HEK293 (cell line): ENCODE measurements around the gene SLC32A1.

Experiments used
- CTCF ChIA-PET: fragments of 350-600 bp; formaldehyde crosslinking; extraction: SDS; loops from one replicate; lab custom pipeline; 2021; ENCODE audit warnings: antibody characterized with exemption; lab: Yijun Ruan, JAX
- POLR2A ChIA-PET: fragments of 300-600 bp; formaldehyde crosslinking; extraction: SDS; loops from one replicate; lab custom pipeline; 2020; ENCODE audit warnings: antibody characterized with exemption, inconsistent platforms; lab: Yijun Ruan, JAX
- H3K27ac ChIP-seq: fragments of 200-500 bp; sonication (Bioruptor generic); 2 replicates; pipeline ENCODE4 v1.5.1; 2014; ENCODE audit warnings: low read depth, low read length, control low read depth, inconsistent platforms; ENCODE audit errors: extremely low read depth
- H3K36me3 ChIP-seq, 2 experiments: fragments of 200-500 bp in 1 of 2; sonication (Bioruptor generic) in 1 of 2; 1 replicate in 1 of 2; 2 replicates in 1 of 2; pipeline ENCODE4 v1.5.1; 2014 to 2017; ENCODE audit warnings: inconsistent platforms in 2 of 2, low read length in 2 of 2; ENCODE audit not compliant: control insufficient read depth in 2 of 2, insufficient read depth in 1 of 2
- H3K4me1 ChIP-seq: fragments of 200-500 bp; sonication (Bioruptor generic); 2 replicates; pipeline ENCODE4 v1.5.1; 2014; ENCODE audit warnings: mild to moderate bottlenecking, low read length, inconsistent platforms; ENCODE audit not compliant: control insufficient read depth, insufficient read depth
- H3K4me3 ChIP-seq: 2 replicates; pipeline ENCODE4 v1.5.1; 2011; ENCODE audit warnings: low read depth, mild to moderate bottlenecking, control low read depth, low read length, moderate library complexity
- H3K9me3 ChIP-seq: fragments of 200-500 bp; sonication (Bioruptor generic); 2 replicates; pipeline ENCODE4 v1.5.1; 2014; ENCODE audit warnings: low read depth, low read length, inconsistent platforms; ENCODE audit not compliant: control insufficient read depth, insufficient read depth
- FEZF1 ChIP-seq: fragments of 450-650 bp; formaldehyde crosslinking; IDR thresholded peaks from 2 replicates; pipeline ENCODE4 v1.5.1; 2016; ENCODE audit warnings: missing biosample characterization, missing genetic modification characterization
- GLI4 ChIP-seq: fragments of 450-650 bp; formaldehyde crosslinking; IDR thresholded peaks from 2 replicates; pipeline ENCODE4 v1.5.1; 2016; ENCODE audit warnings: missing biosample characterization, missing genetic modification characterization
- GLIS1 ChIP-seq: fragments of 450-650 bp; formaldehyde crosslinking; IDR thresholded peaks from 2 replicates; pipeline ENCODE4 v1.5.1; 2016; ENCODE audit warnings: missing biosample characterization, missing genetic modification characterization
- HOXA7 ChIP-seq: sonication (generic); formaldehyde crosslinking; IDR thresholded peaks from 2 replicates; pipeline ENCODE4 v1.8.1; 2022; ENCODE audit warnings: missing genetic modification reagents, borderline replicate concordance
- KLF1 ChIP-seq: fragments of 450-650 bp; formaldehyde crosslinking; IDR thresholded peaks from 2 replicates; pipeline ENCODE4 v1.5.1; 2016; ENCODE audit warnings: missing biosample characterization, missing genetic modification characterization
- KLF8 ChIP-seq: fragments of 450-650 bp; formaldehyde crosslinking; IDR thresholded peaks from 2 replicates; pipeline ENCODE4 v1.5.1; 2016; ENCODE audit warnings: missing biosample characterization, missing genetic modification characterization
- PRDM1 ChIP-seq: fragments of 450-650 bp; formaldehyde crosslinking; IDR thresholded peaks from 2 replicates; pipeline ENCODE4; 2016; ENCODE audit warnings: missing biosample characterization, missing genetic modification characterization
- REPIN1 ChIP-seq: fragments of 450-650 bp; formaldehyde crosslinking; IDR thresholded peaks from 2 replicates; pipeline ENCODE4 v1.5.1; 2017; ENCODE audit warnings: missing biosample characterization, missing genetic modification characterization, low read depth
- TRIM28 ChIP-seq: IDR thresholded peaks from 2 replicates; pipeline ENCODE4 v1.6.1; 2011; ENCODE audit warnings: low read length, control low read depth, borderline replicate concordance
- YY2 ChIP-seq: fragments of 450-650 bp; formaldehyde crosslinking; IDR thresholded peaks from 2 replicates; pipeline ENCODE4 v1.5.1; 2016; ENCODE audit warnings: missing biosample characterization, missing genetic modification characterization
- ZBTB48 ChIP-seq: fragments of 450-650 bp; formaldehyde crosslinking; IDR thresholded peaks from 2 replicates; pipeline ENCODE4 v1.5.1; 2016; ENCODE audit warnings: missing biosample characterization, missing genetic modification characterization
- ZFHX2 ChIP-seq: fragments of 450-650 bp; formaldehyde crosslinking; conservative IDR thresholded peaks from 2 replicates; pipeline ENCODE4 v1.5.1; 2016; ENCODE audit warnings: missing biosample characterization, missing genetic modification characterization
- ZNF132 ChIP-seq: fragments of 450-650 bp; formaldehyde crosslinking; IDR thresholded peaks from 2 replicates; pipeline ENCODE4 v1.5.1; 2017; ENCODE audit warnings: missing biosample characterization, missing genetic modification characterization, borderline replicate concordance
- ZNF324 ChIP-seq: fragments of 450-650 bp; formaldehyde crosslinking; IDR thresholded peaks from 2 replicates; pipeline ENCODE4 v1.5.1; 2016; ENCODE audit warnings: missing biosample characterization, missing genetic modification characterization
- ZNF529 ChIP-seq: fragments of 450-650 bp; formaldehyde crosslinking; IDR thresholded peaks from 2 replicates; pipeline ENCODE4 v1.5.1; 2017; ENCODE audit warnings: missing genetic modification characterization, missing biosample characterization; ENCODE audit not compliant: insufficient replicate concordance
- ZNF621 ChIP-seq: fragments of 450-650 bp; formaldehyde crosslinking; IDR thresholded peaks from 2 replicates; pipeline ENCODE4 v1.5.1; 2017; ENCODE audit warnings: missing biosample characterization, missing genetic modification characterization
- ZNF768 ChIP-seq: fragments of 450-650 bp; formaldehyde crosslinking; IDR thresholded peaks from 2 replicates; pipeline ENCODE4 v1.5.1; 2018; ENCODE audit warnings: missing biosample characterization, mild to moderate bottlenecking, missing genetic modification characterization
- TF ChIP-seq, protein P1 (sequence below): fragments of 450-650 bp; formaldehyde crosslinking; IDR thresholded peaks from 2 replicates; pipeline ENCODE4 v1.5.1; 2016; ENCODE audit warnings: missing biosample characterization, missing genetic modification characterization
- TF ChIP-seq, protein P2 (sequence below): fragments of 450-650 bp; formaldehyde crosslinking; IDR thresholded peaks from 2 replicates; pipeline ENCODE4 v1.5.1; 2016; ENCODE audit warnings: missing biosample characterization, missing genetic modification characterization
- TF ChIP-seq, protein P3 (sequence below): fragments of 450-650 bp; formaldehyde crosslinking; IDR thresholded peaks from 2 replicates; pipeline ENCODE4 v1.5.1; 2016; ENCODE audit warnings: missing biosample characterization, missing genetic modification characterization
- TF ChIP-seq, protein P4 (sequence below): fragments of 450-650 bp; formaldehyde crosslinking; IDR thresholded peaks from 2 replicates; pipeline ENCODE4 v1.5.1; 2016; ENCODE audit warnings: missing biosample characterization, missing genetic modification characterization
- TF ChIP-seq, protein P5 (sequence below): fragments of 450-650 bp; formaldehyde crosslinking; IDR thresholded peaks from 2 replicates; pipeline ENCODE4 v1.5.1; 2017; ENCODE audit warnings: missing biosample characterization, mild to moderate bottlenecking, missing genetic modification characterization, moderate library complexity
- TF ChIP-seq, protein P6 (sequence below): fragments of 450-650 bp; formaldehyde crosslinking; IDR thresholded peaks from 2 replicates; pipeline ENCODE4 v1.5.1; 2017; ENCODE audit warnings: missing biosample characterization, missing genetic modification characterization

The SLC32A1 gene

DNA sequence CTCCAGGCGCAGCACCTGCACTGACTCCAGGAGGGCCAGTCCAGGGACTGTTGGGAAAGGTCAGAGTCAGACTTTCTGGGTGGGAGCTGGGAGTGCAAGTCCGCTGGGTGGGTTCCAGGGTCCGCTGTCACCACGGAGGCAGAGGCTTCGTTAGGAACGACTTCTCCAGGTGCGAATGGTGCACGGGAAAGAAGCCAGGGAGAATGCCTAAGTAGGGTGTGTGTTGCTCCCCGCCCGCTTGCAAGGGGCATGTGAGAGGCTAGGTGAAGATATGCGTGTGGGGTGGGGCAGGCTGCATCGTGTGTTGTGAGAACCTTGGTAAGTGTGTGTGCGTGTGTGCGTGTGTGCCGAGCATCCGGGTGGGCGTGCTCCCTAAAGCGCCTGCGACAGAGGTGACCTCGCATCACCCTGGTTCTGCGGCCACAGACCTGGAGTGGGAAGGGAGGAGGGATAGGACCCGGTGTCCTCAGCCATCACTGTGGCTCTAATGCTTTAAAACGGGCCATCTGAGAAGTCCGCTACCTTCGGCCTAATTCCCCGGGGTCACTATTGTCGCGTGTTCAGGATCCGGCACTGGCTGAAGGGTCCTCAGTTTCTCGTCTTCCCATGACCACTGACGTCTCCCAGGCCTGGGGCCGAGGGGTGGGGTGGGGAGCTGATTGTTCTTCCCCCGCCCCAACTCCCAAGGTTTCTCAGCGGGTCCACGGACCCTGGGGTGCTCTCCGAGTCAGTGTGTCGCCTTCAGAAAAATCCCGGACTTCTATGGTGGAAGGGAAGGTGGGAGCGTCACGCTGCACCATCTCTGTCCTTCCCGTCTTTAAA is 6.1 kb downstream of the SLC32A1 start:
- Histone ChIP-seq H3K9me3 (no peaks in the 10 kb centered on the region), H3K27ac (no peak overlapping the region), H3K4me3 (no peak overlapping the region), H3K36me3 (no peaks in the 10 kb centered on the region), H3K4me1 (no peaks in the 10 kb centered on the region)
- no peak for TF ChIP-seq YY2 (tag by site-specific recombination)
- TF ChIP-seq KLF1 (tag by site-specific recombination): peak; percentile 98
- TF ChIP-seq HOXA7: no peak
- TF ChIP-seq ZNF132 (tag by site-specific recombination): no peak
- TF ChIP-seq, protein P1, sequence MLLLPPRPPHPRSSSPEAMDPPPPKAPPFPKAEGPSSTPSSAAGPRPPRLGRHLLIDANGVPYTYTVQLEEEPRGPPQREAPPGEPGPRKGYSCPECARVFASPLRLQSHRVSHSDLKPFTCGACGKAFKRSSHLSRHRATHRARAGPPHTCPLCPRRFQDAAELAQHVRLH (tag by site-specific recombination): no peak
- TF ChIP-seq ZNF324 (tag by site-specific recombination): no peak
- peak; percentile 38; the same call in 1 of the 2 replicates for TF ChIP-seq ZFHX2
- TF ChIP-seq FEZF1 (tag by site-specific recombination): no peak
- CTCF ChIA-PET: interaction anchor here (0.6 to 3.9 kb wide), 16 partner anchors 11 to 788 kb away, joined by 3 to 27 read pairs (median 4); no protein-coding TSS in a partner anchor
- POLR2A ChIA-PET: no interaction called here

DNA sequence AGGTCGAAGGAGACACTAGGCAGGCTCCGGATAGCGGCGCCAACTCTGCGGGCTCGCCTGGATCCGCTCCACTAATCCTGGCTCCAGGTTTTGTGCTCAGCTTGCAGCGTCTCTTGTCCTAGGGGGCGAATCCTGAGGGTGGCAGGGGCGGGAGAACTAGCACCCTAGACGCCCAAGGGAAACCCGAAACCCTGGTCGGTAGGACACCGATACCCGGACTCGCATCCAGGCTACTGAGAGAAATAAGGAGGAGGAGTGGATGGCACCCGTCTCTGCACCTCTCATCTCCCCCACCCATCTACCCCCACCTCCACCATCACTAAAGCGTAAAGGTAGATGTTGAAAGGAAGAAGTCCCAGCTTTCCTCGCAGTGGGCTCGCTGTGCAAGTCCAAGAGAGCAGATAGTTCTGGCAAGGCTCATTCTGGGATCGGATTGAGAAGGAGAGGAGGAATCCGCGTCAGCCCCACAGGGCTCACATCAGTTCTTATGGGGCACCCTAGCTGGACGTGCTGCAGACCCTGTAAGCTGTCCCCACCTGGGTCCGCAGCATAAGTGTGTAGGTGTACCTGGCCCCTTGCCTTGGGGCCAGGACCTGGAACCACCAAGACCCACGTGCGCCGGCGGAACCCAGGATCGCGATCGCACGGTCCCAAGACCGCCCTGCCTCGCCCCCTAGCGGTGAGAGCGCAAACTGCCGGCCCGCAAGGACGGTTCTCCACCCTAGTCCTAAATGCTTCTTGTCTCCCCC is 6.9 kb downstream of the SLC32A1 start:
- H3K9me3 ChIP-seq: no peaks in the 10 kb centered on the region
- no peaks in the 10 kb centered on the region for H3K36me3 ChIP-seq
- H3K4me3 ChIP-seq: peak overlapping the region; percentile 9
- POLR2A ChIA-PET: no interaction called here
- CTCF ChIA-PET: interaction anchor here (0.5 to 3.9 kb wide), 16 partner anchors 11 to 544 kb away, joined by 3 to 27 read pairs (median 4); no protein-coding TSS in a partner anchor
- no peaks in the 10 kb centered on the region for H3K4me1 ChIP-seq
- H3K27ac ChIP-seq: no peak overlapping the region
- TF ChIP-seq, protein P2, sequence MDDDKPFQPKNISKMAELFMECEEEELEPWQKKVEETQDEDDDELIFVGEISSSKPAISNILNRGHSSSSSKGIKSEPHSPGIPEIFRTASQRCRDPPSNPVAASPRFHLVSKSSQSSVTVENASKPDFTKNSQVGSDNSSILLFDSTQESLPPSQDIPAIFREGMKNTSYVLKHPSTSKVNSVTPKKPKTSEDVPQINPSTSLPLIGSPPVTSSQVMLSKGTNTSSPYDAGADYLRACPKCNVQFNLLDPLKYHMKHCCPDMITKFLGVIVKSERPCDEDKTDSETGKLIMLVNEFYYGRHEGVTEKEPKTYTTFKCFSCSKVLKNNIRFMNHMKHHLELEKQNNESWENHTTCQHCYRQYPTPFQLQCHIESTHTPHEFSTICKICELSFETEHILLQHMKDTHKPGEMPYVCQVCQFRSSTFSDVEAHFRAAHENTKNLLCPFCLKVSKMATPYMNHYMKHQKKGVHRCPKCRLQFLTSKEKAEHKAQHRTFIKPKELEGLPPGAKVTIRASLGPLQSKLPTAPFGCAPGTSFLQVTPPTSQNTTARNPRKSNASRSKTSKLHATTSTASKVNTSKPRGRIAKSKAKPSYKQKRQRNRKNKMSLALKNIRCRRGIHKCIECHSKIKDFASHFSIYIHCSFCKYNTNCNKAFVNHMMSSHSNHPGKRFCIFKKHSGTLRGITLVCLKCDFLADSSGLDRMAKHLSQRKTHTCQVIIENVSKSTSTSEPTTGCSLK (tag by site-specific recombination): no peak
- TF ChIP-seq, protein P1 (tag by site-specific recombination): no peak
- TF ChIP-seq ZNF768 (no peak), TRIM28 (no peak), REPIN1 (tag by site-specific recombination) (no peak), GLIS1 (tag by site-specific recombination) (peak; percentile 48; the same call in 1 of the 2 replicates), ZBTB48 (peak; percentile 80), PRDM1 (tag by site-specific recombination) (no peak), GLI4 (tag by site-specific recombination) (no peak), KLF8 (peak; percentile 97), ZNF529 (no peak), ZNF621 (tag by site-specific recombination) (no peak)
- TF ChIP-seq, protein P3, sequence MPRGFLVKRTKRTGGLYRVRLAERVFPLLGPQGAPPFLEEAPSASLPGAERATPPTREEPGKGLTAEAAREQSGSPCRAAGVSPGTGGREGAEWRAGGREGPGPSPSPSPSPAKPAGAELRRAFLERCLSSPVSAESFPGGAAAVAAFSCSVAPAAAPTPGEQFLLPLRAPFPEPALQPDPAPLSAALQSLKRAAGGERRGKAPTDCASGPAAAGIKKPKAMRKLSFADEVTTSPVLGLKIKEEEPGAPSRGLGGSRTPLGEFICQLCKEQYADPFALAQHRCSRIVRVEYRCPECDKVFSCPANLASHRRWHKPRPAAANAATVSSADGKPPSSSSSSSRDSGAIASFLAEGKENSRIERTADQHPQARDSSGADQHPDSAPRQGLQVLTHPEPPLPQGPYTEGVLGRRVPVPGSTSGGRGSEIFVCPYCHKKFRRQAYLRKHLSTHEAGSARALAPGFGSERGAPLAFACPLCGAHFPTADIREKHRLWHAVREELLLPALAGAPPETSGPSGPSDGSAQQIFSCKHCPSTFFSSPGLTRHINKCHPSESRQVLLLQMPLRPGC (tag by site-specific recombination): no peak
- TF ChIP-seq, protein P4, sequence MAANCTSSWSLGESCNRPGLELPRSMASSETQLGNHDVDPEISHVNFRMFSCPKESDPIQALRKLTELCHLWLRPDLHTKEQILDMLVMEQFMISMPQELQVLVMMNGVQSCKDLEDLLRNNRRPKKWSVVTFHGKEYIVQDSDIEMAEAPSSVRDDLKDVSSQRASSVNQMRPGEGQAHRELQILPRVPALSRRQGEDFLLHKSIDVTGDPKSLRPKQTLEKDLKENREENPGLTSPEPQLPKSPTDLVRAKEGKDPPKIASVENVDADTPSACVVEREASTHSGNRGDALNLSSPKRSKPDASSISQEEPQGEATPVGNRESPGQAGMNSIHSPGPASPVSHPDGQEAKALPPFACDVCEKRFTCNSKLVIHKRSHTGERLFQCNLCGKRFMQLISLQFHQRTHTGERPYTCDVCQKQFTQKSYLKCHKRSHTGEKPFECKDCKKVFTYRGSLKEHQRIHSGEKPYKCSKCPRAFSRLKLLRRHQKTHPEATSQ (tag by site-specific recombination): no peak
- TF ChIP-seq, protein P5, sequence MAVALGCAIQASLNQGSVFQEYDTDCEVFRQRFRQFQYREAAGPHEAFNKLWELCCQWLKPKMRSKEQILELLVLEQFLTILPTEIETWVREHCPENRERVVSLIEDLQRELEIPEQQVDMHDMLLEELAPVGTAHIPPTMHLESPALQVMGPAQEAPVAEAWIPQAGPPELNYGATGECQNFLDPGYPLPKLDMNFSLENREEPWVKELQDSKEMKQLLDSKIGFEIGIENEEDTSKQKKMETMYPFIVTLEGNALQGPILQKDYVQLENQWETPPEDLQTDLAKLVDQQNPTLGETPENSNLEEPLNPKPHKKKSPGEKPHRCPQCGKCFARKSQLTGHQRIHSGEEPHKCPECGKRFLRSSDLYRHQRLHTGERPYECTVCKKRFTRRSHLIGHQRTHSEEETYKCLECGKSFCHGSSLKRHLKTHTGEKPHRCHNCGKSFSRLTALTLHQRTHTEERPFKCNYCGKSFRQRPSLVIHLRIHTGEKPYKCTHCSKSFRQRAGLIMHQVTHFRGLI: no peak
- TF ChIP-seq, protein P6, sequence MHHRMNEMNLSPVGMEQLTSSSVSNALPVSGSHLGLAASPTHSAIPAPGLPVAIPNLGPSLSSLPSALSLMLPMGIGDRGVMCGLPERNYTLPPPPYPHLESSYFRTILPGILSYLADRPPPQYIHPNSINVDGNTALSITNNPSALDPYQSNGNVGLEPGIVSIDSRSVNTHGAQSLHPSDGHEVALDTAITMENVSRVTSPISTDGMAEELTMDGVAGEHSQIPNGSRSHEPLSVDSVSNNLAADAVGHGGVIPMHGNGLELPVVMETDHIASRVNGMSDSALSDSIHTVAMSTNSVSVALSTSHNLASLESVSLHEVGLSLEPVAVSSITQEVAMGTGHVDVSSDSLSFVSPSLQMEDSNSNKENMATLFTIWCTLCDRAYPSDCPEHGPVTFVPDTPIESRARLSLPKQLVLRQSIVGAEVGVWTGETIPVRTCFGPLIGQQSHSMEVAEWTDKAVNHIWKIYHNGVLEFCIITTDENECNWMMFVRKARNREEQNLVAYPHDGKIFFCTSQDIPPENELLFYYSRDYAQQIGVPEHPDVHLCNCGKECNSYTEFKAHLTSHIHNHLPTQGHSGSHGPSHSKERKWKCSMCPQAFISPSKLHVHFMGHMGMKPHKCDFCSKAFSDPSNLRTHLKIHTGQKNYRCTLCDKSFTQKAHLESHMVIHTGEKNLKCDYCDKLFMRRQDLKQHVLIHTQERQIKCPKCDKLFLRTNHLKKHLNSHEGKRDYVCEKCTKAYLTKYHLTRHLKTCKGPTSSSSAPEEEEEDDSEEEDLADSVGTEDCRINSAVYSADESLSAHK (tag by site-specific recombination): no peak
